AG04450 (cell line): Measurements from ENCODE around the gene PLPP3. TPM values are rescaled to one million over a fixed set of nuclear protein-coding genes. Genes with fewer than 3 reads are reported as not detected.

ENCODE experiments used
- CTCF ChIA-PET: fragments of 300-600, 350-600 bp; formaldehyde crosslinking; extraction: SDS; loops from one replicate; lab custom pipeline; 2022; ENCODE audit warnings: antibody characterized with exemption, inconsistent platforms; lab: Charles Lee
- POLR2A ChIA-PET: fragments of 350-600 bp; formaldehyde crosslinking; extraction: SDS; loops from one replicate; lab custom pipeline; 2021; ENCODE audit warnings: antibody characterized with exemption, inconsistent platforms; lab: Yijun Ruan, JAX
- DNase-seq: peaks from one replicate; pipeline ENCODE4 v3.0.0-alpha.2; 2011; ENCODE audit warnings: low read depth, low spot score
- H3K27ac ChIP-seq: one replicate; pipeline ENCODE4 v1.5.1; 2012; ENCODE audit warnings: low read depth, low read length, control low read depth
- H3K27me3 ChIP-seq: one replicate; pipeline ENCODE4 v1.6.0; 2012; ENCODE audit warnings: low read length; ENCODE audit not compliant: control insufficient read depth, insufficient read depth
- H3K4me3 ChIP-seq: 2 replicates; pipeline ENCODE4 v1.5.1; 2011; ENCODE audit warnings: mild to moderate bottlenecking, low read depth, low read length, control low read depth
- H3K9me3 ChIP-seq: 2 replicates; pipeline ENCODE4 v1.5.1; 2012; ENCODE audit warnings: low read length; ENCODE audit not compliant: control insufficient read depth, insufficient read depth
- CTCF ChIP-seq: IDR thresholded peaks from 2 replicates; pipeline ENCODE4 v1.5.1; 2011; ENCODE audit warnings: low read depth, low read length, control low read depth, inconsistent platforms
- polyA plus RNA-seq: library from polyadenylated mRNA; depleted of rRNA; stranded (reverse); fragments of >200 nt; gene quantifications from 2 replicates; pipeline ENCODE4 v1.2.3, GENCODE V29; 2011

PLPP3 gene
- polyA plus RNA-seq, 1 experiment, result 210 TPM

DNA sequence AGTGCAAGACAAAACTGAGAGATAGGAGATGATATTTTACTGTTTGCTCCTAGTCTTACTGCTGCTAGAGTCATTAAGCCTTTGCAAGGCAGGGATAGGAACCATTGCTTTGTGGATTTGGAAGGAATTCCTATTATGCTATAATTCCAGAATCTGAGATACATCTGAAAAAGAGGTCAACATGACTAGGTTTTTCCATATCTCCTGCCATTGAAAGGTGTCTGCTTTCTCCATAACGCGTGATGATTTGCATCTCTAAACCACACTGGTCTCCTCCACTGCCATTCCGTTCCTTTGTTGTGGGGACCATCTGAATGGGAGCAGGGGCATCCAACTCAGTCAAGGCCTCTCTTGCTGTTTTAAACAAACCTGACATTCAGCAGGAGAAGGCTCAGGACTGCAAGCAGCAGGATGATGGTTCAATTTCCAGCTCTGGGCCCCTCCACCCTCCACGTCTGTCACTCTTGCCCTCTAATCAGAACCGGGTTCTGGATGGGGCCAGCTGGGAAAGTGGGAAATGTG is 45.2 kb downstream of the PLPP3 start:
- H3K9me3 ChIP-seq, result no peaks in the 10 kb centered on the region
- no peak overlapping the region for H3K4me3 ChIP-seq
- ChIA-PET POLR2A (no interaction called here), CTCF (no interaction called here)
- no peaks in the 10 kb centered on the region for H3K27me3 ChIP-seq
- no peak overlapping the region for H3K27ac ChIP-seq
- no peak for TF ChIP-seq CTCF
- no peak for DNase-seq

DNA sequence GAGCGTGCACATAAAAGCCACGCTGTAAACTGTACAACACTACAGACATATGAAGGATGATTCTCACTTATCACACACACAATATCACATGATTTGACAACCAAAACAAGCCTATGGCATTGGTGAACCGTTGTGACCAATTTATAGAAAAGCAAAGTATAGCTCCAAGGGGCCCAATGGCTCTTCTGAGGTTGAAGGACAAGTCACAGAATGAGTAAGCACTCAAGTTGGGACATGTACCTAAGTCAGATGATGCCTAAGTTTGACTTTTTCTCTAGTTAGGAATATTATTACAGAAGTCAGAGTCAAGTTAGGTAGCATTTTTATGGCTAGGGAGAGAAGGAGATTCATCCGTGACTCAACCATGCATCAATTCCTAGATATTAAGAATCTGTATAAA is 45.7 kb downstream of the PLPP3 start:
- no peaks in the 10 kb centered on the region for H3K9me3 ChIP-seq
- ChIA-PET POLR2A (no interaction called here), CTCF (no interaction called here)
- no peaks in the 10 kb centered on the region for H3K27me3 ChIP-seq
- no peak for TF ChIP-seq CTCF
- no peak for DNase-seq
- no peak overlapping the region for H3K27ac ChIP-seq
- H3K4me3 ChIP-seq, result no peak overlapping the region

DNA sequence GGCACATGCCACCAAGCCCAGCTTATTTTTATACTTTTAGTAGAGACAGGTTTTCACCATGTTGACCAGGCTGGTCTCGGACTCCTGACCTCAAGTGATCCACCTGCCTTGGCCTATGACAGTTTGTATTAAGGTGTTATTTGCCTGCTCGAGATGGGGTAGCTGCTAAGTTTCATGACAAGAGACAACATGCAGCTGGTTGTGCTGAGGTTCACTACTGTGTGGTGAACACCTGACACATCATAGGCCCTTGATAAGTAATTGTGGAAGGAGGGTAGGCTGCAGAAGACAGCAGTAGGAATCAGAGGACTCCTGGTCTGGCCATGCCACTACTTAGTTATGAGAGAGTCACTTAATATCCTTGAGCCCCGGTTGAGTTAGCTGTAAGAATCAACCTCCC is 46.2 kb downstream of the PLPP3 start:
- Histone ChIP-seq H3K27ac (no peak overlapping the region), H3K4me3 (no peak overlapping the region), H3K9me3 (no peaks in the 10 kb centered on the region), H3K27me3 (no peaks in the 10 kb centered on the region)
- ChIA-PET CTCF (no interaction called here), POLR2A (no interaction called here)
- TF ChIP-seq CTCF, result no peak
- no peak for DNase-seq

- Histone ChIP-seq H3K4me3 (no peak overlapping the region), H3K9me3 (no peaks in the 10 kb centered on the region), H3K27me3 (no peaks in the 10 kb centered on the region), H3K27ac (no peak overlapping the region)
- peak; percentile 20 for DNase-seq
- TF ChIP-seq CTCF, result no peak
- ChIA-PET POLR2A (interaction anchor here (0.6 kb wide), 1 partner anchor 798 kb away, joined by 3 read pairs; no protein-coding TSS in a partner anchor), CTCF (interaction anchor here (0.7 kb wide), 1 partner anchor 1157 kb away, joined by 5 read pairs; no protein-coding TSS in a partner anchor)
Observed at GRCh38 chr1:56532350-56532683, 47.0 kb downstream of the PLPP3 start.

DNA sequence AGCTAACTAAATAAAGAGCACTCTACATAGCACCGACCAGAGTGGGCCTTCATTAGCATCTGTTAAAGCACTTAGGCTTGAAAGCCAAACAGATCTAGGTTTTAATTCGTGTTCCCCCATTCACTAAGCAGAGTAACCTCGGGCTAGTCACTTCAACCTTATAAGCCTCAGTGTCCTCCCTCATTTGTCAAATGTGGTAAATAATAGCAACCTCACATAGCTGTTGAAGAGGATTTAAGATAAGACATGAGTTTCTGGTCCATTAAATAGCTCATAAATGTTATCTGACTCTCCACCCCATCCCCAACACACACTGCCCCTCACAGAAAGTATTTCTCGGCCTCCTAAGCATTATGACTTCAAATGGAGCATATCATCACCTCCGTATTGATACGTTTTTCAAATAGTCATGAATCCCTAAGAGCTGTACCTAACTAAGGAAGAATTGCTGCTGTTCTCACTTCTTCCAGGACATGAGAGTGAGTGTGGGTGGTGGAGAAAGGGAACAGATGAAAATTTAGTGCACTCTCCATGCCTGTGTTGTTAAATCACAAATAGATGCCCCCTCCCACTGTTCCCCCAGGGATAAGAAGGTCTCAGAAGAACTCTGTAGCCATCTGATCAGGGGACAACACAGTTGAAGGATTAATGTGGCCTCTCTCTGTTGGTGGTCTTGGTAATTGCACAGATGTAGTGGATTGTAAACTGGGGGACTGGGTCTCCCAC is 47.6 kb downstream of the PLPP3 start:
- no peak for DNase-seq
- H3K9me3 ChIP-seq, result no peaks in the 10 kb centered on the region
- CTCF ChIA-PET, result no interaction called here
- no peak overlapping the region for H3K27ac ChIP-seq
- no peaks in the 10 kb centered on the region for H3K27me3 ChIP-seq
- H3K4me3 ChIP-seq, result no peak overlapping the region
- POLR2A ChIA-PET, result no interaction called here
- TF ChIP-seq CTCF, result no peak
